Liver (tissue), 9 donors: ENCODE data around the gene RABEP1. TPM values are rescaled to one million over a fixed set of nuclear protein-coding genes. Genes with fewer than 3 reads are reported as not detected.

Source experiments
- DNase-seq: peaks from one replicate; pipeline ENCODE4 v3.0.0-alpha.2; 2017; ENCODE audit warnings: low spot score
- H3K27ac ChIP-seq, 2 donors: one replicate each; pipeline ENCODE4 v1.7.0; 2013; ENCODE audit warnings: inconsistent platforms in 2 of 2, low read length in 2 of 2, control low read depth in 1 of 2, low read depth in 1 of 2, mild to moderate bottlenecking in 1 of 2
- H3K27me3 ChIP-seq, 4 donors: one replicate each; pipeline versions ENCODE4 v1.6.1 to v1.7.0; 2013; ENCODE audit warnings: low read length in 3 of 4, inconsistent platforms in 1 of 4, mild to moderate bottlenecking in 1 of 4, moderate library complexity in 1 of 4; ENCODE audit not compliant: control insufficient read depth in 4 of 4, insufficient read depth in 4 of 4
- H3K36me3 ChIP-seq, 4 donors: one replicate each; pipeline versions ENCODE4 v1.6.1 to v1.7.0; 2013; ENCODE audit warnings: low read length in 3 of 4, mild to moderate bottlenecking in 3 of 4, low read depth in 1 of 4, moderate library complexity in 1 of 4; ENCODE audit not compliant: control insufficient read depth in 4 of 4, insufficient read depth in 3 of 4
- H3K4me1 ChIP-seq, 4 donors: one replicate each; pipeline versions ENCODE4 v1.6.1 to v1.7.0; 2013; ENCODE audit warnings: low read length in 3 of 4, mild to moderate bottlenecking in 3 of 4, moderate library complexity in 1 of 4; ENCODE audit not compliant: control insufficient read depth in 4 of 4, insufficient read depth in 4 of 4
- H3K4me3 ChIP-seq, 3 donors: one replicate each; pipeline versions ENCODE4 v1.6.1 to v1.7.0; 2013; ENCODE audit warnings: low read length in 3 of 3, control low read depth in 1 of 3, low read depth in 1 of 3, mild to moderate bottlenecking in 1 of 3
- H3K9ac ChIP-seq, 2 donors: one replicate each; pipeline ENCODE4 v1.7.0; 2013; ENCODE audit warnings: low read length in 2 of 2, mild to moderate bottlenecking in 2 of 2, moderate library complexity in 2 of 2, control low read depth in 1 of 2, low read depth in 1 of 2
- H3K9me3 ChIP-seq, 4 donors: one replicate each; pipeline versions ENCODE4 v1.6.1 to v1.7.0; 2013; ENCODE audit warnings: low read length in 3 of 4; ENCODE audit not compliant: control insufficient read depth in 4 of 4
- EGR1 ChIP-seq, 2 donors: IDR thresholded peaks; 2 replicates each; pipeline ENCODE4 v1.6.1; 2016 to 2018; ENCODE audit warnings: antibody characterized with exemption in 2 of 2, low read depth in 2 of 2
- FOXA1 ChIP-seq: IDR thresholded peaks from 2 replicates; pipeline ENCODE4 v1.6.1; 2016; ENCODE audit warnings: antibody characterized with exemption
- GABPA ChIP-seq, 2 donors: IDR thresholded peaks in 1 of 2; conservative IDR thresholded peaks in 1 of 2; 2 replicates each; pipeline ENCODE4 v1.6.1; 2016; ENCODE audit warnings: antibody characterized with exemption in 2 of 2, mild to moderate bottlenecking in 1 of 2, moderate library complexity in 1 of 2
- HNF4A ChIP-seq, 2 donors: conservative IDR thresholded peaks; 2 replicates each; pipeline ENCODE4 v1.6.1; 2016; ENCODE audit warnings: antibody characterized with exemption in 2 of 2, mild to moderate bottlenecking in 2 of 2
- HNF4G ChIP-seq: IDR thresholded peaks from 2 replicates; pipeline ENCODE4 v1.6.1; 2016; ENCODE audit warnings: antibody characterized with exemption
- NR2F2 ChIP-seq: IDR thresholded peaks from 2 replicates; pipeline ENCODE4 v1.6.1; 2016; ENCODE audit warnings: antibody characterized with exemption
- RAD21 ChIP-seq, 2 donors: IDR thresholded peaks; 2 replicates each; pipeline ENCODE4 v1.6.1; 2016; ENCODE audit warnings: antibody characterized with exemption in 2 of 2, mild to moderate bottlenecking in 2 of 2
- RXRA ChIP-seq, 2 donors: IDR thresholded peaks; 2 replicates each; pipeline ENCODE4 v1.6.1; 2017 to 2018; ENCODE audit warnings: antibody characterized with exemption in 2 of 2, mild to moderate bottlenecking in 1 of 2
- SP1 ChIP-seq: IDR thresholded peaks from 2 replicates; pipeline ENCODE4 v1.6.1; 2018; ENCODE audit warnings: antibody characterized with exemption, mild to moderate bottlenecking
- TAF1 ChIP-seq: conservative IDR thresholded peaks from 2 replicates; pipeline ENCODE4 v1.6.1; 2016; ENCODE audit warnings: antibody characterized with exemption, mild to moderate bottlenecking
- YY1 ChIP-seq: IDR thresholded peaks from 2 replicates; pipeline ENCODE4 v1.6.1; 2016; ENCODE audit warnings: antibody characterized with exemption, mild to moderate bottlenecking
- WGBS: extraction: QIAGEN DNeasy Blood & Tissue Kit; methylation state at CpG from one replicate; pipeline ENCODE4 v1.1.7; 2013; 5-methylcytosine and 5-hydroxymethylcytosine counted together
- polyA plus RNA-seq, 2 donors: library from polyadenylated mRNA; stranded (reverse) in 1 of 2; unstranded in 1 of 2; fragments of 200-250 nt in 1 of 2; fragments of >200 nt in 1 of 2; fragmentation: Nextera tagmentation in 1 of 2; extraction: Ambion mirVana in 1 of 2; gene quantifications; one replicate each; pipeline versions ENCODE4 v1.2.1 to v1.2.3, GENCODE V29; 2013 to 2015
- total RNA-seq, 2 donors: library from RNA; depleted of rRNA; stranded (reverse); fragments of >200 nt; gene quantifications; one replicate each; pipeline ENCODE4 v1.2.3, GENCODE V29; 2014
- TF ChIP-seq, protein P1 (sequence below): IDR thresholded peaks from 2 replicates; pipeline ENCODE4 v1.6.1; 2016; ENCODE audit warnings: antibody characterized with exemption
- TF ChIP-seq, protein P2 (sequence below): IDR thresholded peaks from 2 replicates; pipeline ENCODE4 v1.6.1; 2016; ENCODE audit warnings: antibody characterized with exemption, mild to moderate bottlenecking
- TF ChIP-seq, protein P3 (sequence below): IDR thresholded peaks from 2 replicates; pipeline ENCODE4 v1.6.1; 2016; ENCODE audit warnings: antibody characterized with exemption
- TF ChIP-seq, protein P4 (sequence below): IDR thresholded peaks from 2 replicates; pipeline ENCODE4 v1.6.1; 2016; ENCODE audit warnings: antibody characterized with exemption
- donor health status: healthy.
- donor health status: healthy.
- donor health status: healthy.
- donor health status: healthy.
- donor health status: healthy.

Gene RABEP1
- total and polyA plus RNA-seq, 4 donors = 13.3 to 26.6 (median 20.6) TPM

DNA sequence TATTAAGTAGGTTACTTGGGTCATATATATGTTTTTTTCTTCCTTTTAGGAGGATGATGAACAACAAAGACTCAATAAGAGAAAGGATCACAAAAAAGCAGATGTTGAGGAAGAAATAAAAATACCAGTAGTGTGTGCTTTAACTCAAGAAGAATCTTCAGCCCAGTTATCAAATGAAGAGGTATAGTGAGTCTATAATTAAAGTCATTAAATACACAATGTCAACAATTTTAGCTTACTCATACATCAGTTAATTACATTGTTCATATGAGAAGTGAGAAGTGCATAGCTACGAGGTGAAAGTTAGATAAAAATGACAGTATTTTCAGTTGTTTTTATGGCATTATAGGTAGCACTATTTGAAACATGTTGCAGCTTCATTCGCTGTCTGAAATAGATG is 72.2 kb downstream of the RABEP1 start (continued):
- TF ChIP-seq SP1 (no peak), GABPA (IDR thresholded peaks at IDR 0.05 in 1 of 2, conservative IDR thresholded peaks at IDR 0.05 in 1 of 2) (no peak), FOXA1 (no peak), NR2F2 (no peak)

DNA sequence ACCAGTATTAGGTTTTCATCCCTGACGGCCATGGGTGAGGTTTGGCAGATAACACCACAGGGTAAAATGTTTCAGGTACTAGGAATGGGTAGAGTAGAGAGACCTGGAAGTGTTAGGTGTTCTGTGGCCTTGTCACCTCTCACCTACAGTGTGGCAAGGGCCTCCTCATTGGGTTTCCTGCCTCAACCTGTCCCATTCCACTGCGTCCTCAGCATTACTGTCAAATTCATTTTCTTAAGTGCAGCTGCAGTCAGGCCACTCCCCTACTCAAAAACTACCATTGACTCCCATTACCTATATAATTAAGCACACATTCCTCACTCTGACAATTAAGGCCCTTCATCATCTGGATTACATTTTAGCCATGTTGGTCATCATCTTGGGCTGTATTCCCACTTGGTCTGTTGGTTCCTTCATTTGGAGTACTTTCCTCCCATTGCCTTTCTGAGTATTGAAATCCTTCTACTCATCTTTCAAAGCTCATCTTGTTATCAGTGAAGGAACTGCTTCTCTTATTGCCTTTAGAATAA is 72.9 kb downstream of the RABEP1 start:
- WGBS = 95% methylated on average over 2 of the region's 2 CpGs
- Histone ChIP-seq H3K9me3 (no peaks in the 10 kb centered on the region), H3K36me3 (peaks cover 6 to 55% (median 36%) of the 10 kb centered on the region in 4 donors), H3K4me3 (no peak overlapping the region), H3K9ac (no peak overlapping the region), H3K27ac (no peak overlapping the region), H3K27me3 (no peaks in the 10 kb centered on the region), H3K4me1 (no peaks in the 10 kb centered on the region)
- no peak for DNase-seq
- no peak for TF ChIP-seq FOXA1
- no peak for TF ChIP-seq NR2F2
- TF ChIP-seq RXRA (IDR thresholded peaks at IDR 0.05) = no peak
- no peak for TF ChIP-seq GABPA (IDR thresholded peaks at IDR 0.05 in 1 of 2, conservative IDR thresholded peaks at IDR 0.05 in 1 of 2)
- TF ChIP-seq, protein P1, sequence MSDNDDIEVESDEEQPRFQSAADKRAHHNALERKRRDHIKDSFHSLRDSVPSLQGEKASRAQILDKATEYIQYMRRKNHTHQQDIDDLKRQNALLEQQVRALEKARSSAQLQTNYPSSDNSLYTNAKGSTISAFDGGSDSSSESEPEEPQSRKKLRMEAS = no peak
- no peak for TF ChIP-seq EGR1 (IDR thresholded peaks at IDR 0.05; ENCODE audit: low read depth in 2 of 2)
- TF ChIP-seq SP1 = no peak
- no peak for TF ChIP-seq HNF4G
- TF ChIP-seq, protein P2, sequence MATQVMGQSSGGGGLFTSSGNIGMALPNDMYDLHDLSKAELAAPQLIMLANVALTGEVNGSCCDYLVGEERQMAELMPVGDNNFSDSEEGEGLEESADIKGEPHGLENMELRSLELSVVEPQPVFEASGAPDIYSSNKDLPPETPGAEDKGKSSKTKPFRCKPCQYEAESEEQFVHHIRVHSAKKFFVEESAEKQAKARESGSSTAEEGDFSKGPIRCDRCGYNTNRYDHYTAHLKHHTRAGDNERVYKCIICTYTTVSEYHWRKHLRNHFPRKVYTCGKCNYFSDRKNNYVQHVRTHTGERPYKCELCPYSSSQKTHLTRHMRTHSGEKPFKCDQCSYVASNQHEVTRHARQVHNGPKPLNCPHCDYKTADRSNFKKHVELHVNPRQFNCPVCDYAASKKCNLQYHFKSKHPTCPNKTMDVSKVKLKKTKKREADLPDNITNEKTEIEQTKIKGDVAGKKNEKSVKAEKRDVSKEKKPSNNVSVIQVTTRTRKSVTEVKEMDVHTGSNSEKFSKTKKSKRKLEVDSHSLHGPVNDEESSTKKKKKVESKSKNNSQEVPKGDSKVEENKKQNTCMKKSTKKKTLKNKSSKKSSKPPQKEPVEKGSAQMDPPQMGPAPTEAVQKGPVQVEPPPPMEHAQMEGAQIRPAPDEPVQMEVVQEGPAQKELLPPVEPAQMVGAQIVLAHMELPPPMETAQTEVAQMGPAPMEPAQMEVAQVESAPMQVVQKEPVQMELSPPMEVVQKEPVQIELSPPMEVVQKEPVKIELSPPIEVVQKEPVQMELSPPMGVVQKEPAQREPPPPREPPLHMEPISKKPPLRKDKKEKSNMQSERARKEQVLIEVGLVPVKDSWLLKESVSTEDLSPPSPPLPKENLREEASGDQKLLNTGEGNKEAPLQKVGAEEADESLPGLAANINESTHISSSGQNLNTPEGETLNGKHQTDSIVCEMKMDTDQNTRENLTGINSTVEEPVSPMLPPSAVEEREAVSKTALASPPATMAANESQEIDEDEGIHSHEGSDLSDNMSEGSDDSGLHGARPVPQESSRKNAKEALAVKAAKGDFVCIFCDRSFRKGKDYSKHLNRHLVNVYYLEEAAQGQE = no peak
- TF ChIP-seq, protein P3, sequence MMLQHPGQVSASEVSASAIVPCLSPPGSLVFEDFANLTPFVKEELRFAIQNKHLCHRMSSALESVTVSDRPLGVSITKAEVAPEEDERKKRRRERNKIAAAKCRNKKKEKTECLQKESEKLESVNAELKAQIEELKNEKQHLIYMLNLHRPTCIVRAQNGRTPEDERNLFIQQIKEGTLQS = no peak
- TF ChIP-seq HNF4A (conservative IDR thresholded peaks at IDR 0.05) = no peak

DNA sequence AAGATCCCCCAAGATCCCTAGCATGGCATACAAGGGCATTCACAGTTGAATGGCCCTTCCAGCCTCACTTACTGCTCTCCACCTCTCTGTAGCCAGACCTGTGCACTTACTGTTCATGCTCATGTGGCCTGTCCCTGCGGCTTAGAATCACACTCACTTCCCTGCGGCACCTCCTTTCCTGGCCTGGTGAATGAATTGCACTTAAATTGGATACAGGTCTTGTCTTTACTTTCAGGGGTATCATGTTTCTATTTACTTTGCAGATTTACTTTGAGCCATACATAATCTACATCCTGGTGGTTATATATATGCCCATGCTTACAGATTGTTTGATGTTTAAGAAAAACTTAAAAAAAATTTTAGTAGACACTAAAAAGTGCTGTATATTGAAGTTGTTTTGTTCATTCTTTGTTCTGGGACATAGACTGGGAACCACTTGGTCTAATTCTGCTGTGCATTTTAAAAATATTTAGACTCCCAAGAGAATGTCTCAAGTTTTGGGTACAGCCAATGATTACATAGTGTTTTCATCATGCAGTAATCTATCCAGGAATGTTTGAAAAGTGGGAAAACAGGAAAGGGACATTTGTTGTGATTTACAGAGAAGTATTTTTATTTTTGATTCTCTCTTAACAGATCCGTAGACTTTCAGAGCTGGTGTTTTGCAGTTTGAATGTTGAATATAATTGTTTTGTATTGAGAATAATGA is 73.5 kb downstream of the RABEP1 start:
- Histone ChIP-seq H3K9me3 (no peaks in the 10 kb centered on the region), H3K27ac (no peak overlapping the region), H3K4me3 (no peak overlapping the region), H3K9ac (no peak overlapping the region), H3K4me1 (no peaks in the 10 kb centered on the region), H3K27me3 (no peaks in the 10 kb centered on the region), H3K36me3 (peaks cover 7 to 53% (median 33%) of the 10 kb centered on the region in 4 donors)
- no peak for DNase-seq
- WGBS = 92% methylated on average over 3 of the region's 3 CpGs
- no peak for TF ChIP-seq YY1
- TF ChIP-seq, protein P4, sequence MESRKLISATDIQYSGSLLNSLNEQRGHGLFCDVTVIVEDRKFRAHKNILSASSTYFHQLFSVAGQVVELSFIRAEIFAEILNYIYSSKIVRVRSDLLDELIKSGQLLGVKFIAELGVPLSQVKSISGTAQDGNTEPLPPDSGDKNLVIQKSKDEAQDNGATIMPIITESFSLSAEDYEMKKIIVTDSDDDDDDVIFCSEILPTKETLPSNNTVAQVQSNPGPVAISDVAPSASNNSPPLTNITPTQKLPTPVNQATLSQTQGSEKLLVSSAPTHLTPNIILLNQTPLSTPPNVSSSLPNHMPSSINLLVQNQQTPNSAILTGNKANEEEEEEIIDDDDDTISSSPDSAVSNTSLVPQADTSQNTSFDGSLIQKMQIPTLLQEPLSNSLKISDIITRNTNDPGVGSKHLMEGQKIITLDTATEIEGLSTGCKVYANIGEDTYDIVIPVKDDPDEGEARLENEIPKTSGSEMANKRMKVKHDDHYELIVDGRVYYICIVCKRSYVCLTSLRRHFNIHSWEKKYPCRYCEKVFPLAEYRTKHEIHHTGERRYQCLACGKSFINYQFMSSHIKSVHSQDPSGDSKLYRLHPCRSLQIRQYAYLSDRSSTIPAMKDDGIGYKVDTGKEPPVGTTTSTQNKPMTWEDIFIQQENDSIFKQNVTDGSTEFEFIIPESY = no peak
- TF ChIP-seq HNF4G = no peak
- no peak for TF ChIP-seq HNF4A (conservative IDR thresholded peaks at IDR 0.05)
- TF ChIP-seq, protein P3 = no peak
- no peak for TF ChIP-seq TAF1
- no peak for TF ChIP-seq GABPA (IDR thresholded peaks at IDR 0.05 in 1 of 2, conservative IDR thresholded peaks at IDR 0.05 in 1 of 2)
- TF ChIP-seq, protein P1 = no peak
- TF ChIP-seq, protein P2 = no peak
- TF ChIP-seq RXRA (IDR thresholded peaks at IDR 0.05) = no peak
- no peak for TF ChIP-seq RAD21 (IDR thresholded peaks at IDR 0.05)
